Parathyroid adenoma (tissue), 2 donors: Measurements from ENCODE around the gene TBXAS1.

ENCODE experiments used
- H2AFZ ChIP-seq: fragments of 300-600 bp; sonication (generic); one replicate; pipeline ENCODE4 v1.7.0; 2017; ENCODE audit warnings: antibody characterized with exemption, mild to moderate bottlenecking
- H3K27ac ChIP-seq: fragments of 300-600 bp; sonication (generic); one replicate; pipeline ENCODE4 v1.7.0; 2017
- H3K27me3 ChIP-seq: fragments of 300-600 bp; sonication (generic); one replicate; pipeline ENCODE4 v1.7.0; 2017; ENCODE audit warnings: low read length; ENCODE audit not compliant: control insufficient read depth, insufficient read depth
- H3K36me3 ChIP-seq: fragments of 300-600 bp; sonication (generic); one replicate; pipeline ENCODE4 v1.7.0; 2017; ENCODE audit warnings: low read length; ENCODE audit not compliant: control insufficient read depth, insufficient read depth
- H3K4me1 ChIP-seq: fragments of 300-600 bp; sonication (generic); one replicate; pipeline ENCODE4 v1.7.0; 2017; ENCODE audit warnings: control low read depth
- H3K4me2 ChIP-seq: fragments of 300-600 bp; sonication (generic); one replicate; pipeline ENCODE4 v1.7.0; 2017; ENCODE audit warnings: low read length
- H3K4me3 ChIP-seq: fragments of 300-600 bp; sonication (generic); one replicate; pipeline ENCODE4 v1.7.0; 2017; ENCODE audit warnings: low read depth, low read length
- H3K79me2 ChIP-seq: fragments of 300-600 bp; sonication (generic); one replicate; pipeline ENCODE4 v1.7.0; 2017; ENCODE audit warnings: control low read depth
- H3K9ac ChIP-seq: fragments of 300-600 bp; sonication (generic); one replicate; pipeline ENCODE4 v1.7.0; 2017; ENCODE audit warnings: mild to moderate bottlenecking
- H3K9me3 ChIP-seq: fragments of 300-600 bp; sonication (generic); one replicate; pipeline ENCODE4 v1.7.0; 2017; ENCODE audit warnings: low read length; ENCODE audit not compliant: control insufficient read depth
- CTCF ChIP-seq: fragments of 300-600 bp; sonication (generic); IDR thresholded peaks from one replicate; pipeline ENCODE4 v1.7.0; 2017; ENCODE audit warnings: antibody characterized with exemption, mild to moderate bottlenecking
- donor health status: primary hyperparathyroidism.

Gene TBXAS1

GRCh38 chr7:139791316-139791715 is 37.7 kb upstream of the TBXAS1 start:
- no peak overlapping the region for H3K27ac ChIP-seq
- H3K9ac ChIP-seq, result no peak overlapping the region
- no peak overlapping the region for H3K4me2 ChIP-seq
- H3K36me3 ChIP-seq, result no peaks in the 10 kb centered on the region
- no peaks in the 10 kb centered on the region for H3K4me1 ChIP-seq
- no peaks in the 10 kb centered on the region for H3K9me3 ChIP-seq
- H3K4me3 ChIP-seq, result no peak overlapping the region
- H3K79me2 ChIP-seq, result no peaks in the 10 kb centered on the region
- H2AFZ ChIP-seq, result no peak overlapping the region
- TF ChIP-seq CTCF, result no peak
- H3K27me3 ChIP-seq, result no peaks in the 10 kb centered on the region

GRCh38 chr7:139797607-139798006 is 31.5 kb upstream of the TBXAS1 start:
- Histone ChIP-seq H3K9ac (no peak overlapping the region), H3K9me3 (no peaks in the 10 kb centered on the region), H3K27me3 (no peaks in the 10 kb centered on the region), H3K4me1 (peaks cover 9% of the 10 kb centered on the region), H3K79me2 (no peaks in the 10 kb centered on the region), H2AFZ (peak overlapping the region; percentile 67), H3K4me3 (no peak overlapping the region), H3K36me3 (no peaks in the 10 kb centered on the region), H3K4me2 (peak overlapping the region; percentile 42), H3K27ac (no peak overlapping the region)
- no peak for TF ChIP-seq CTCF

- Histone ChIP-seq H3K4me3 (no peak overlapping the region), H3K36me3 (no peaks in the 10 kb centered on the region), H3K79me2 (no peaks in the 10 kb centered on the region), H3K9me3 (no peaks in the 10 kb centered on the region), H2AFZ (peak overlapping the region; percentile 67), H3K4me1 (peaks cover 9% of the 10 kb centered on the region), H3K27ac (no peak overlapping the region), H3K27me3 (no peaks in the 10 kb centered on the region), H3K4me2 (peak overlapping the region; percentile 42), H3K9ac (no peak overlapping the region)
- no peak for TF ChIP-seq CTCF
Measured at GRCh38 chr7:139798221-139798620, 30.8 kb upstream of the TBXAS1 start.

GRCh38 chr7:139798892-139799291 is 30.2 kb upstream of the TBXAS1 start:
- Histone ChIP-seq H3K4me3 (no peak overlapping the region), H3K9me3 (no peaks in the 10 kb centered on the region), H2AFZ (peak overlapping the region; percentile 67), H3K27ac (no peak overlapping the region), H3K79me2 (no peaks in the 10 kb centered on the region), H3K36me3 (no peaks in the 10 kb centered on the region), H3K4me2 (no peak overlapping the region), H3K9ac (no peak overlapping the region), H3K27me3 (no peaks in the 10 kb centered on the region), H3K4me1 (peaks cover 9% of the 10 kb centered on the region)
- no peak for TF ChIP-seq CTCF

GRCh38 chr7:139799586-139799985 is 29.5 kb upstream of the TBXAS1 start:
- Histone ChIP-seq H3K36me3 (no peaks in the 10 kb centered on the region), H3K9ac (no peak overlapping the region), H3K27ac (no peak overlapping the region), H3K27me3 (no peaks in the 10 kb centered on the region), H3K4me3 (no peak overlapping the region), H3K9me3 (no peaks in the 10 kb centered on the region), H3K79me2 (no peaks in the 10 kb centered on the region), H3K4me2 (no peak overlapping the region), H3K4me1 (peaks cover 9% of the 10 kb centered on the region), H2AFZ (no peak overlapping the region)
- no peak for TF ChIP-seq CTCF
